HFF-Myc (cell line): Measurements from ENCODE around the gene NF1.
"Not testable (repeated sequence)": the region's sequence is repeated elsewhere in the genome, so short reads cannot be mapped to it uniquely, and the experiment has no call there.

Experiments used
- DNase-seq: peaks from one replicate; pipeline ENCODE4 v3.0.0-alpha.2; 2011; ENCODE audit warnings: low read depth; ENCODE audit errors: extremely low read depth
- H3K4me3 ChIP-seq: replicated peaks from 2 replicates; pipeline ENCODE4 v1.5.1; 2011; ENCODE audit warnings: low read depth, mild to moderate bottlenecking, control low read depth, low read length
- CTCF ChIP-seq: IDR thresholded peaks from 2 replicates; pipeline ENCODE4 v1.5.1; 2012; ENCODE audit warnings: mild to moderate bottlenecking, low read depth, low read length, control low read depth; ENCODE audit errors: missing control alignments

Gene NF1

GRCh38 chr17:31074772-31075555, 19.8 kb upstream of the NF1 start:
- no peak overlapping the region for H3K4me3 ChIP-seq
- TF ChIP-seq CTCF, result no peak
- no peak for DNase-seq

DNA sequence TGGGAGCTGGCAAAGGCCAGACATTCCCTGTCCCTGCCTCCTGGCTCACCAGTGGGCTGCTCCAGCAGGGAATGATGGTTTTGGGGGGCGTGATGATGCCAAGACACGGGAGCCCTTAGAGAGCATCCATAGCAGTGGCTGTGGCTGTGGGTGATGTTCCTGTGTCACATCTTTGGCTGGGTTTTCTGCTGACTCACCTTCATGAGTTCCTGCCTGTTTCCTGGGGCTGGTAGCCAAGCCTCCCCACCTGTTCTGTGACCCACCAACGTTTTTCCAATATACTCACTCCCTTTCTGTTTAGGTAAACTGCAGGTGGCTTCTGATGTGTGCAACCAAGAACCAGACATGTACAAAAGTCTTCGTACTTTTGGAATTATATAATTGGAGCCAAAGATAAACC, 16.5 kb upstream of the NF1 start:
- DNase-seq, result no peak
- no peak for TF ChIP-seq CTCF
- no peak overlapping the region for H3K4me3 ChIP-seq

DNA sequence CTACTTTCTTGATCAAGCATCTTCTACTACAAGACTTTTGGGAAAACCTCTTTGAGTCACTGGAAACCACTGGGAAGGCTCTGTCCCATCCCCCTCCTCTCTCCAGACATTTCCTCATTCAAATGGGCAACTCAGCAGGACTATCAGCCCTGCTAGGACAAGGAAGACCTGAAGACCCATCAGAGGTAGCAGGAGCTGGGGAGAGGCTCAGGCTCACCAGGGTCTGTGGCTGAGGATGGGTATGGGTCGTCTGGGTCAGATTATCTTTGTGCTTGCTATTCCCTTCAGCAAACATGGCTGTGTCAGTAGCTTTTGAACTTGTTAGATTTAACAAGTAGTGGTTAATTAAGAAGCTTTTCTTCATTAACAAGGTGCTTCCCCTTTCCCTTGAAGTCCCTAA, 15.0 kb upstream of the NF1 start:
- DNase-seq, result no peak
- no peak overlapping the region for H3K4me3 ChIP-seq
- TF ChIP-seq CTCF, result no peak

DNA sequence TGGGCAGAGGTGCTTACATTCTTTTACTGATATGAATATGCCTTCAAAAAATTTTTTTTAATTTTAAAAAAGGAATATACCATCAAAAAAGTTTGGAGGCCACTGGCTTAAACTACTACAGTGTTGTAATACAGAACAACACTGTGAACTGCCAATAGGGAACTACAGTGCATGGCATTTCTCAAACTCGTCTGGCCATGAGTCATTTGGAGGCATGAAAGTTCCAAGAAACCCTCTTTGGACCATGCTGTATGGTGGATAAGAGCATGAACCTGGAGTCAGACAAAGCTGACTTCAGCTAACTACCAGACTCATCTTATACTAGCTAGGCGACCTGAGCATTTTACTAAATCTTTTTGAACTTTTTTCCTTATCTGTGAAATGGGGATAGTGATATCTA, 9.2 kb upstream of the NF1 start:
- TF ChIP-seq CTCF, result no peak
- DNase-seq, result no peak
- H3K4me3 ChIP-seq, result no peak overlapping the region

DNA sequence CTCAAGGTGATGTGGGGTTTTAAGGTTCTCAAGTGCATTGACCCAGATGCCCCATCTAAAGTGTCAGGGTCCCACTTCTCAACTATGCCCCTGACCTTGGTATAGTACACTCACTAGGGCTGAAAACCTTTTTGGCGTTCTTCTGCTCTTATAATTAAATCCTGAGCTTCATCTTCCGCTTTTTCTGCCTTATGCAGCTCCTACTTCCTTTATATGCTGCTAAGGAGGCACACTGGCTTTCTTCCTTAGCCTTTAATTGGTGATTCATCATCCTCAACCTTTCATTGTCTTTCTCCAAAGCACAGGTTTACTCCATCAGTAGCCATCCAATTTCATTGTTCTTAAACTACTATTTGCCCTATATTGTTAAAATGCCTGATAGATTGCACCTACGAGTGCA, 5.3 kb upstream of the NF1 start:
- no peak overlapping the region for H3K4me3 ChIP-seq
- no peak for TF ChIP-seq CTCF
- no peak for DNase-seq

DNA sequence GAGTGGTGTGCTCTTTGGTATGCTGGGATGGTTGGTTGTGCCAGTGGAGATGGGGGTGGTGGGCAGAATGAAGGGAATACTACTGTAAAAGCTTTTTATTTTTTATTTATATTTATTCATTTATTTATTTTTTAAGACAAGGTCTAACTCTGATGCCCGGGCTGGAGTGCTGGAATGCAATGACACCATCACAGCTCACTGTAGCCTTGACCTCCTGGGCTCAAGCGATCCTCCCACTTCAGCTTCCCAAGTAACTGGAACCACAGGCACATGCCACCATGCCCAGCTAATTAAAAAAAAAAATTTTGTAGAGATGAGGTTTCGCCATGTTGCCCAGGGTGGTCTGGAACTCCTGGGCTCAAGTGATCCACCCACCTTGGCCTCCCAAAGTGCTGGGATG, 4.1 kb upstream of the NF1 start:
- not testable (repeated sequence) for DNase-seq, H3K4me3 ChIP-seq

GRCh38 chr17:31092475-31093064, 2.2 kb upstream of the NF1 start:
- no peak overlapping the region for H3K4me3 ChIP-seq
- TF ChIP-seq CTCF, result no peak
- DNase-seq, result no peak
